HG02759 (cell line): ENCODE data around the gene GJA8.
"Not testable (repeated sequence)": the region's sequence is repeated elsewhere in the genome, so short reads cannot be mapped to it uniquely, and the experiment has no call there.

Experiments
- ATAC-seq: cut with Tn5 transposase; IDR thresholded peaks from one replicate; pipeline ENCODE4 v1.9.1; 2021; ENCODE audit warnings: mild to moderate bottlenecking, moderate library complexity; ENCODE audit not compliant: unreplicated experiment

The GJA8 gene

GRCh38 chr1:147902253-147902845, at the start of gene GJA8:
Gene GJA8 (plus strand): TSS chr1:147902795. CDS start chr1:147907956, 5,161 bp downstream.
- no peak for ATAC-seq

- ATAC-seq = no peak
Observed at GRCh38 chr1:147853391-147853790, 49.2 kb upstream of the GJA8 start.

GRCh38 chr1:147854989-147855388, 47.6 kb upstream of the GJA8 start:
- not testable (repeated sequence) for ATAC-seq

GRCh38 chr1:147855996-147856395, 46.6 kb upstream of the GJA8 start:
- ATAC-seq = not testable (repeated sequence)

- ATAC-seq = not testable (repeated sequence)
Observed at GRCh38 chr1:147867204-147867603, 35.4 kb upstream of the GJA8 start.

- ATAC-seq = no peak
Observed at GRCh38 chr1:147878022-147878421, 24.6 kb upstream of the GJA8 start.

GRCh38 chr1:147879911-147880310, 22.7 kb upstream of the GJA8 start:
- ATAC-seq = no peak

GRCh38 chr1:147882535-147882934, 20.1 kb upstream of the GJA8 start:
- ATAC-seq = no peak

- peak; percentile 75 for ATAC-seq
Observed at GRCh38 chr1:147890177-147890790, 12.3 kb upstream of the GJA8 start.

- ATAC-seq = no peak
Observed at GRCh38 chr1:147891088-147891487, 11.5 kb upstream of the GJA8 start.

GRCh38 chr1:147892216-147892615, 10.4 kb upstream of the GJA8 start:
- ATAC-seq = no peak

GRCh38 chr1:147892731-147893214, 9.8 kb upstream of the GJA8 start:
- no peak for ATAC-seq

- ATAC-seq = no peak
Observed at GRCh38 chr1:147895123-147895522, 7.5 kb upstream of the GJA8 start.

GRCh38 chr1:147897029-147897752, 5.4 kb upstream of the GJA8 start:
- no peak for ATAC-seq

GRCh38 chr1:147897789-147898188, 4.8 kb upstream of the GJA8 start:
- ATAC-seq = no peak

- ATAC-seq = no peak
Observed at GRCh38 chr1:147904726-147905125, 2.1 kb downstream of the GJA8 start.

- no peak for ATAC-seq
Observed at GRCh38 chr1:147907786-147908509, 5.4 kb downstream of the GJA8 start.

- no peak for ATAC-seq
Observed at GRCh38 chr1:147912553-147912952, 10.0 kb downstream of the GJA8 start.

- ATAC-seq = no peak
Observed at GRCh38 chr1:147913362-147913942, 10.9 kb downstream of the GJA8 start.

GRCh38 chr1:147919896-147920295, 17.3 kb downstream of the GJA8 start:
- no peak for ATAC-seq

- no peak for ATAC-seq
Observed at GRCh38 chr1:147924813-147925212, 22.2 kb downstream of the GJA8 start.
